HCT116 (cell line): ENCODE data around the gene ZNHIT6. TPM values are rescaled to one million over a fixed set of nuclear protein-coding genes. Genes with fewer than 3 reads are reported as not detected.

Experiments
- ATAC-seq: fragments of 200-7000 bp; cut with Tn5 transposase; 2 replicates; pipeline ENCODE4 v1.9.1; 2020; ENCODE audit warnings: mild to moderate bottlenecking, moderate library complexity
- BruUV-seq: library from RNA; stranded (reverse); fragments of 400-500 nt; replicated peaks from 2 replicates; lab custom pipeline; 2021; lab: Mats Ljungman, UMichigan
- CTCF ChIA-PET: fragments of 300-600 bp; sonication (Branson Sonifier 250); formaldehyde crosslinking; loops from one replicate; lab custom pipeline; 2021; ENCODE audit warnings: antibody characterized with exemption; lab: Charles Lee
- POLR2A ChIA-PET: fragments of 300-600, 350-600 bp; sonication (Branson Sonifier 250); formaldehyde crosslinking; loops from one replicate; lab custom pipeline; 2021; ENCODE audit warnings: antibody characterized with exemption; lab: Charles Lee
- RAD21 ChIA-PET, 2 experiments: fragments of 300-600 bp; sonication (Branson Sonifier 250); formaldehyde crosslinking; loops; one replicate each; lab custom pipeline; 2023; ENCODE audit warnings: low total read pairs in 2 of 2; ENCODE audit not compliant: uncharacterized antibody in 2 of 2, unreplicated experiment in 2 of 2, low non-redundant PET in 1 of 2; lab: Charles Lee
- DNase-seq: peaks from one replicate; pipeline ENCODE4 v3.0.0-alpha.2; 2010; ENCODE audit warnings: low read depth, low spot score
- H2AFZ ChIP-seq: fragments of 200-600 bp; shearing (Covaris generic), sonication (generic); 2 replicates; pipeline ENCODE4 v1.6.1; 2017; ENCODE audit warnings: low read depth, mixed run types, mixed read lengths, antibody characterized with exemption, low read length; ENCODE audit not compliant: poor library complexity, severe bottlenecking
- H3K27ac ChIP-seq: 2 replicates; pipeline ENCODE4 v1.5.1; 2012; ENCODE audit warnings: low read depth, low read length
- H3K27me3 ChIP-seq: fragments of 200-600 bp; sonication (generic); 2 replicates; pipeline ENCODE4 v1.6.1; 2016; ENCODE audit warnings: mixed run types, low read length, mixed read lengths; ENCODE audit not compliant: insufficient read depth
- H3K36me3 ChIP-seq, 2 experiments: fragments of 200-500 bp in 1 of 2; fragments of 200-600 bp in 1 of 2; sonication (Bioruptor generic) in 1 of 2; sonication (generic) in 1 of 2; 2 replicates each; pipeline versions ENCODE4 v1.5.1 to v1.6.1; 2014 to 2016; ENCODE audit warnings: low read length in 2 of 2, inconsistent platforms in 1 of 2, mixed read lengths in 1 of 2, mixed run types in 1 of 2; ENCODE audit not compliant: insufficient read depth in 2 of 2, control insufficient read depth in 1 of 2
- H3K4me1 ChIP-seq, 2 experiments: fragments of 200-600 bp in 1 of 2; sonication (generic) in 1 of 2; 2 replicates each; pipeline versions ENCODE4 v1.5.1 to v1.6.1; 2012 to 2017; ENCODE audit warnings: low read length in 2 of 2, inconsistent platforms in 1 of 2, mild to moderate bottlenecking in 1 of 2, mixed read lengths in 1 of 2, mixed run types in 1 of 2, moderate library complexity in 1 of 2; ENCODE audit not compliant: insufficient read depth in 2 of 2, control insufficient read depth in 1 of 2
- H3K4me2 ChIP-seq: fragments of 200-600 bp; sonication (generic); 2 replicates; pipeline ENCODE4 v1.6.1; 2017; ENCODE audit warnings: mixed run types, low read length, mixed read lengths
- H3K4me3 ChIP-seq, 2 experiments: fragments of 200-600 bp in 1 of 2; sonication (generic) in 1 of 2; replicated peaks in 1 of 2; 2 replicates each; pipeline ENCODE4 v1.5.1; 2011 to 2016; ENCODE audit warnings: low read length in 2 of 2, control low read depth in 1 of 2, low read depth in 1 of 2, mild to moderate bottlenecking in 1 of 2, mixed read lengths in 1 of 2, mixed run types in 1 of 2
- H3K79me2 ChIP-seq: fragments of 200-600 bp; sonication (generic); 2 replicates; pipeline ENCODE4 v1.6.1; 2017; ENCODE audit warnings: mild to moderate bottlenecking, mixed run types, low read length, moderate library complexity, mixed read lengths; ENCODE audit not compliant: insufficient read depth
- H3K9ac ChIP-seq: fragments of 200-600 bp; sonication (generic); 2 replicates; pipeline ENCODE4 v1.6.1; 2016; ENCODE audit warnings: low read length, mixed read lengths
- H3K9me2 ChIP-seq: fragments of 200-600 bp; sonication (generic), shearing (Covaris generic); 2 replicates; pipeline ENCODE4 v1.6.1; 2017; ENCODE audit warnings: mixed run types, mild to moderate bottlenecking, moderate library complexity; ENCODE audit not compliant: insufficient read depth
- H3K9me3 ChIP-seq, 2 experiments: fragments of 200-500 bp in 1 of 2; fragments of 200-600 bp in 1 of 2; sonication (Bioruptor generic) in 1 of 2; sonication (generic) in 1 of 2; 2 replicates each; pipeline ENCODE4 v1.6.1; 2014 to 2017; ENCODE audit warnings: low read length in 2 of 2, mixed read lengths in 2 of 2, inconsistent platforms in 1 of 2, low read depth in 1 of 2, mild to moderate bottlenecking in 1 of 2, mixed run types in 1 of 2, moderate library complexity in 1 of 2; ENCODE audit not compliant: control insufficient read depth in 1 of 2, insufficient read depth in 1 of 2
- H4K20me1 ChIP-seq: fragments of 200-600 bp; sonication (generic), shearing (Covaris generic); 2 replicates; pipeline ENCODE4 v1.6.1; 2017; ENCODE audit warnings: mixed run types, mild to moderate bottlenecking, moderate library complexity; ENCODE audit not compliant: insufficient read depth
- CEBPB ChIP-seq: IDR thresholded peaks from 2 replicates; pipeline ENCODE4 v1.6.1; 2012; ENCODE audit warnings: low read depth
- EGR1 ChIP-seq: IDR thresholded peaks from 2 replicates; pipeline ENCODE4 v1.6.1; 2012; ENCODE audit warnings: low read depth
- ELF1 ChIP-seq: IDR thresholded peaks from 2 replicates; pipeline ENCODE4 v1.6.1; 2012; ENCODE audit warnings: low read depth, borderline replicate concordance
- EZH2phosphoT487 ChIP-seq: fragments of 200-600 bp; IDR thresholded peaks from 2 replicates; pipeline ENCODE4 v1.6.1; 2018; ENCODE audit warnings: antibody characterized with exemption, borderline replicate concordance
- POLR2A ChIP-seq: IDR thresholded peaks from 2 replicates; pipeline ENCODE4 v1.7.0; 2011; ENCODE audit warnings: borderline replicate concordance; ENCODE audit not compliant: insufficient read depth, insufficient read length; ENCODE audit errors: extremely low read depth
- POLR2AphosphoS5 ChIP-seq: IDR thresholded peaks from 2 replicates; pipeline ENCODE4 v1.6.1; 2011; ENCODE audit warnings: mild to moderate bottlenecking, low read depth, low read length, moderate library complexity
- REST ChIP-seq: IDR thresholded peaks from 2 replicates; pipeline ENCODE4 v1.6.1; 2012; ENCODE audit warnings: low read depth
- SIN3A ChIP-seq: IDR thresholded peaks from 2 replicates; pipeline ENCODE4 v1.6.1; 2012; ENCODE audit warnings: low read depth
- SRF ChIP-seq: IDR thresholded peaks from 2 replicates; pipeline ENCODE4 v1.6.1; 2012; ENCODE audit warnings: low read depth
- TCF7L2 ChIP-seq: IDR thresholded peaks from 2 replicates; pipeline ENCODE4 v1.7.0; 2011; ENCODE audit warnings: borderline replicate concordance, inconsistent platforms; ENCODE audit not compliant: insufficient read depth, insufficient read length; ENCODE audit errors: extremely low read depth
- YY1 ChIP-seq: IDR thresholded peaks from 2 replicates; pipeline ENCODE4 v1.6.1; 2011; ENCODE audit warnings: low read length, low read depth, moderate library complexity, mild to moderate bottlenecking; ENCODE audit not compliant: insufficient replicate concordance; ENCODE audit errors: extremely low read depth
- ZBTB33 ChIP-seq: IDR thresholded peaks from 2 replicates; pipeline ENCODE4 v1.6.1; 2011; ENCODE audit warnings: mild to moderate bottlenecking, low read length, moderate library complexity; ENCODE audit not compliant: insufficient replicate concordance; ENCODE audit errors: extremely low read depth
- ZFX ChIP-seq: fragments of 450-650 bp; IDR thresholded peaks from 2 replicates; pipeline ENCODE4 v1.6.1; 2017
- intact Hi-C: fragments of 100-400 bp; cut with micrococcal nuclease; formaldehyde crosslinking; loops from 2 replicates; pipeline ENCODE4 v1.10.0; 2022
- total RNA-seq: library from RNA; stranded (reverse); gene quantifications from one replicate; pipeline ENCODE4 v1.2.1, GENCODE V29; 2021; ENCODE audit not compliant: unreplicated experiment

ZNHIT6 gene
- total RNA-seq, 1 experiment from 2014 or later, result 18.4 TPM

GRCh38 chr1:85705940-85706339, 2.3 kb downstream of the ZNHIT6 start:
- no peak overlapping the region for H3K4me2 ChIP-seq

More at GRCh38 chr1:85705940-85706339, 2.3 kb downstream of the ZNHIT6 start:
- H4K20me1 ChIP-seq, result no peaks in the 10 kb centered on the region
- H3K27me3 ChIP-seq, result no peaks in the 10 kb centered on the region
- TF ChIP-seq TCF7L2 (no peak), POLR2A (no peak), SRF (no peak), YY1 (no peak), EZH2phosphoT487 (no peak), ELF1 (no peak), POLR2AphosphoS5 (no peak), SIN3A (no peak), ZBTB33 (no peak), REST (no peak), ZFX (no peak), EGR1 (no peak), CEBPB (no peak)
- H2AFZ ChIP-seq, result no peak overlapping the region
- no peak for DNase-seq
- H3K9ac ChIP-seq, result no peak overlapping the region
- peaks cover 68% of the 10 kb centered on the region for H3K79me2 ChIP-seq
- intact Hi-C loops, result loop anchor here (5.0 kb wide), 1 partner anchor 399 kb away; no protein-coding TSS in a partner anchor
- ChIA-PET CTCF (no interaction called here), RAD21 (no interaction called here), POLR2A (no interaction called here)
- peaks cover 13 to 19% of the 10 kb centered on the region in 2 experiments; a peak in 3 of 4 replicates for H3K4me1 ChIP-seq
- H3K9me3 ChIP-seq, result no peaks in the 10 kb centered on the region
- no peak for ATAC-seq
- no TSS peak for BruUV-seq
- no peak overlapping the region for H3K4me3 ChIP-seq
- peaks cover 17 to 23% of the 10 kb centered on the region in 2 experiments for H3K36me3 ChIP-seq
- no peaks in the 10 kb centered on the region for H3K9me2 ChIP-seq
- H3K27ac ChIP-seq, result no peak overlapping the region
